Measurements from ENCODE around the gene BANK1. TPM values are rescaled to one million over a fixed set of nuclear protein-coding genes. Genes with fewer than 3 reads are reported as not detected.

Gene BANK1
- total RNA-seq, 1 donor from 2014 or later: 0.19 TPM

DNA sequence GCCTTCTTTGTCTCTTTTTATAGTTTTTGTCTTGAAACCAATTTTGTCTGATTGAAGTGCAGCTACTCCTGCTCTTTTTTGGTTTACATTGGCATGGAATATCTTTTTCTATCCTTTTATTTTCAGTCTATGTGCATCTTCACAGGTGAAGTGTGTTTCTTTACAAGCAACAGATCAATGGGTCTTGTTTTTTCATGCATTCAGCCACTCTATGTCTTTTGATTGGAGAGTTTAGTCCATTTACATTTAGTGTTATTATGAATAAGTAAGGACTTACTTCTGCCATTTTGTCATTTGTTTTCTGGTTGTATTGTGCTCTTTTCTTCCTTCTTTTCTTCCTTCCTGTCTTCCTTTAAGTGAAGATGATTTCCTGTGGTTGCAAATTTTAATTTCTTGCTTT is 330.3 kb downstream of the BANK1 start:
- Histone ChIP-seq H3K9me3 (ENCODE audit: low read depth) (no peaks in the 10 kb centered on the region), H2AFZ (replicated peaks) (no peak overlapping the region), H3K4me1 (no peaks in the 10 kb centered on the region), H4K20me1 (ENCODE audit: low read depth) (no peaks in the 10 kb centered on the region), H3K27ac (no peak overlapping the region), H3K79me2 (ENCODE audit: low read depth) (no peaks in the 10 kb centered on the region), H3K9ac (no peak overlapping the region), H3K4me2 (no peak overlapping the region), H3F3A (ENCODE audit: low read depth) (no peaks in the 10 kb centered on the region), H3K27me3 (no peaks in the 10 kb centered on the region), H3K36me3 (no peaks in the 10 kb centered on the region), H3K4me3 (no peak overlapping the region)
- peaks cover 3% of the 10 kb centered on the region for H3K27me3 Mint-ChIP-seq (ENCODE audit: insufficient read depth, low read depth)
- no peak overlapping the region for H3K4me3 Mint-ChIP-seq
- no peak for DNase-seq (ENCODE audit: low spot score)
- H3K27ac Mint-ChIP-seq: no peak overlapping the region
- peaks cover 19% of the 10 kb centered on the region for H3K9me3 Mint-ChIP-seq
- peaks cover 3% of the 10 kb centered on the region for H3K36me3 Mint-ChIP-seq
- TF ChIP-seq, protein P1, sequence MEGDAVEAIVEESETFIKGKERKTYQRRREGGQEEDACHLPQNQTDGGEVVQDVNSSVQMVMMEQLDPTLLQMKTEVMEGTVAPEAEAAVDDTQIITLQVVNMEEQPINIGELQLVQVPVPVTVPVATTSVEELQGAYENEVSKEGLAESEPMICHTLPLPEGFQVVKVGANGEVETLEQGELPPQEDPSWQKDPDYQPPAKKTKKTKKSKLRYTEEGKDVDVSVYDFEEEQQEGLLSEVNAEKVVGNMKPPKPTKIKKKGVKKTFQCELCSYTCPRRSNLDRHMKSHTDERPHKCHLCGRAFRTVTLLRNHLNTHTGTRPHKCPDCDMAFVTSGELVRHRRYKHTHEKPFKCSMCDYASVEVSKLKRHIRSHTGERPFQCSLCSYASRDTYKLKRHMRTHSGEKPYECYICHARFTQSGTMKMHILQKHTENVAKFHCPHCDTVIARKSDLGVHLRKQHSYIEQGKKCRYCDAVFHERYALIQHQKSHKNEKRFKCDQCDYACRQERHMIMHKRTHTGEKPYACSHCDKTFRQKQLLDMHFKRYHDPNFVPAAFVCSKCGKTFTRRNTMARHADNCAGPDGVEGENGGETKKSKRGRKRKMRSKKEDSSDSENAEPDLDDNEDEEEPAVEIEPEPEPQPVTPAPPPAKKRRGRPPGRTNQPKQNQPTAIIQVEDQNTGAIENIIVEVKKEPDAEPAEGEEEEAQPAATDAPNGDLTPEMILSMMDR (IDR thresholded peaks at IDR 0.05): no peak
- TF ChIP-seq EZH2phosphoT487 (IDR thresholded peaks at IDR 0.05) (no peak), EZH2 (IDR thresholded peaks at IDR 0.05) (no peak)
- no peaks in the 10 kb centered on the region for H3K4me1 Mint-ChIP-seq
